ENCODE results near the gene ZSWIM6.

Gene ZSWIM6

DNA sequence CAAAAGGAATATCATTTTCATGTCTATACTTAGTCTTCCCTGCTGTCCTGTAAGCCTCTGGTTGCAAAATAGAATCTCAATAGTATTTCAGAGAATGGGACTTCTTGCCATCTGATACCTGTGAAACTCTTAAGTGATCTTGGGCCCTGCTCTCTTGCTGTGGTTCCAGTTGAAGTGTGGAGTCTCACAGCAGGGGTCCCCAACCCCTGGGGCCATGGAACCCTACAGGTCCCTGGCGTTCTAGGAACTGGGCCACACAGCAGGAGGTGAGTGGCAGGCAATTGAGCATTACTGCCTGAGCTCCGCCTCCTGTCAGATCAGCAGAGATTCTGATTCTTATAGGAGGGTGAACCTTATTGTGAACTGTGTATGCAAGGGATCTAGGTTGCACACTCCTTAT, 65.9 kb downstream of the ZSWIM6 start:
- FAIRE-seq (no peak), DNase-seq (ENCODE audit: insufficient read length, low spot score) (no peak)
- TF ChIP-seq CTCF (IDR thresholded peaks at IDR 0.05; ENCODE audit: insufficient read depth, missing control alignments), result no peak

DNA sequence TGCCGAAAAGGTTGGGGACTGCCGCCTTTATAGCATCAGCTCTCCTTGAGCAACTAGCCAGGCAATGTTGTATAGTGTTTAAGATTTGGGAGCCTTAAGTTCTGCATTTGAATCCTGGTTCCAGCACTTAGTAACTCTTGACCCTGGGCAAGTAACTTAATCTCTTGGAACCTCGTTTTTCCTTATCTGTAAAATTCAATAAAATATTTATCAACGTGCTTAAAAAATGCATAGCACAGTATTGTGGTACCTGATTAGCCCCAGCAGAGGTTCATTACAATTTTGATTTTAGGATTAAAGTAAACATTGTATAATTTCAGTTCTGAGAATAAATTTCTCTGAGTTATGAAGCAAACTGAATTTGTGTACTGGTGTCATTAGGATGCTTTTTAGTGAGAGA, 66.4 kb downstream of the ZSWIM6 start:
- FAIRE-seq (no peak), DNase-seq (ENCODE audit: insufficient read length, low spot score) (no peak)
- TF ChIP-seq CTCF (IDR thresholded peaks at IDR 0.05; ENCODE audit: insufficient read depth, missing control alignments), result no peak

DNA sequence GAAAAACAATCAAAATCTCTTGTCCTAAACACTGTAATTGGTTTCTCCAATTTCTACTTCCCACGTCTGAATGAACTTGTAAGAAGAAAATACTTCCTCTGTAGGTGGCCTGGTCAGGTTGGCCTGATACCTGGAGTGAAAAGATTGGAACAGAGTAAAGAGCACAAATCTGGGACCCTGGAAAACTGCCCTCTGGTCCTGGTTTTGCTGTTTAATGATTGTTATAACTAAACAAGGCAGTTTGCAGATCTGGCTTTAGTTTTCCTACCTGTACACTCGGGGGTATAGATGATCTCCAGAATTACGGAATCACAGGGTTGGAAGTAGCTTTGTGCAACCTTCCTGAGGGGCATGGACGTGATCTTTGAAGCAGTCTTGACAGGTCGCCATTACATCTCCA, 67.6 kb downstream of the ZSWIM6 start:
- DNase-seq (ENCODE audit: insufficient read length, low spot score) (no peak), FAIRE-seq (no peak)
- no peak for TF ChIP-seq CTCF (IDR thresholded peaks at IDR 0.05; ENCODE audit: insufficient read depth, missing control alignments)

DNA sequence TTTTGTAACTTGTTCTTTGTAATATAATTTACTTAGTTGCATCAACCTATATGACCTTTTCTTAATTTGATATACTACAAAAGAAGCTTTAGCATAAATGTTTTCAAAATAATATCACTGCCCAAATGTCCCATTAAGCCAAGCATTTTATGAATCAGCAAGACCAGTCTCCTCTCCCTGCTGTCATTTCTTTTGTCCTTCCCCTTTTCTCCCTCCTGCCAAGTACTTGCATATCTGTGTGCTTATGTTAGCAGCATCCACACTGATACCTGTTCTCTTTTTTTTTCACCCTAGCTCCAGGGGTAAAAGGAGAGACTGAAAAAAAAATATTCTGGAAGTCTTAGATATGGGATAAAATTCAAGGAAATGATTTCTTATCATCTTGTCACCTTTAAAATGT, 69.7 kb downstream of the ZSWIM6 start:
- FAIRE-seq, result no peak
- no peak for DNase-seq (ENCODE audit: insufficient read length, low spot score)
- no peak for TF ChIP-seq CTCF (IDR thresholded peaks at IDR 0.05; ENCODE audit: insufficient read depth, missing control alignments)

GRCh38 chr5:61402244-61402823, 70.3 kb downstream of the ZSWIM6 start:
- no peak for DNase-seq (ENCODE audit: insufficient read length, low spot score)
- no peak for TF ChIP-seq CTCF (IDR thresholded peaks at IDR 0.05; ENCODE audit: insufficient read depth, missing control alignments)
- FAIRE-seq, result peak; percentile 77

DNA sequence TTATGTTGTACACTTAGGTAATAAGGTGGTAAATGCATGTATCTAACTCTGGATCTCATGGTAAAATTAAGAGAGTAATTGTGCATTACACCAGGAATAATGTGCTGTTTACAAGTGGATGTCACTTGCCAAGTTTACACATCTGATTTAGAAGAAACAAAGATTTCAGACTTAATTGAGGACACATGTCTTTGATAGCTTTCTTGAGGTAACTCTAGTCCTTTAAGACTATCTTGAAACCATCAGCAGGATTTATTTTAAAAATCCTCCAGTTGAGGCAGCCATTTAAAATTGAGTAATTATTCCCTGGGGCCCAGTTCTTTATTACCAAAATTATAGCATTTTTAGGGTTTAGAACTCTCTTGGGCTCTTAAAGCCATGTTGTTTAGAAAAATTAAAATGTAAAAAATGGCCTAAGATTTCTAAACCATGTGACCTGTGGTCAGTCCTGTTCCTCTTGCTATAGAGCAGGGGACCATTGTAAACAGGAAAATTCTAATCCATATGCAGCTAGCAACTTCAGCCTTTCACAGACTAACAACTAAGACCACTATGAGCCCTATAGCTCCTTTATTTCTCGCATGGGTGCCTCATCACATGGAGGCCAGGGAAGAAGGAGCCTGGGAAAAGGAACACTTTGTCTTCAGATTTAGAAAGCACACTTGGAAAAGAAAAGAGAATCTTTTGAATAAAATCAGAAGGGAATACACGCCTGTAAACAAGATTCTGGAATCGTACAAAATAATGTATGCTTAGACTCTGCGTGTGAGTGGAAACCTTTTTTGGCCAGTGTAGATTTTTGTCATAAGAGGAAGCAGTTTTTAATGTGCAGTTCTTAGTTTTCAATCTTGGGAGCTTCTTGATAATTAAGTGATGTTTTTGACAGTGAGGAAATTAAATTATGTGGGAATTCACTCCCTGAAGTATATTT, 71.2 kb downstream of the ZSWIM6 start:
- FAIRE-seq (no peak), DNase-seq (ENCODE audit: insufficient read length, low spot score) (no peak)
- no peak for TF ChIP-seq CTCF (IDR thresholded peaks at IDR 0.05; ENCODE audit: insufficient read depth, missing control alignments)
